Ishikawa (cell line): ENCODE measurements around the gene CRLF1.

Experiments
- CEBPB ChIP-seq: IDR thresholded peaks from 2 replicates; pipeline ENCODE4 v1.6.1; 2012
- CREB1 ChIP-seq: IDR thresholded peaks from 2 replicates; pipeline ENCODE4 v1.6.1; 2012; ENCODE audit warnings: low read depth
- EGR1 ChIP-seq: IDR thresholded peaks from 2 replicates; pipeline ENCODE4 v1.6.1; 2012
- EP300 ChIP-seq: IDR thresholded peaks from 2 replicates; pipeline ENCODE4 v1.6.1; 2012; ENCODE audit warnings: borderline replicate concordance
- FOXM1 ChIP-seq: IDR thresholded peaks from 2 replicates; pipeline ENCODE4 v1.6.1; 2012; ENCODE audit warnings: low read depth, borderline replicate concordance
- NFIC ChIP-seq: IDR thresholded peaks from 2 replicates; pipeline ENCODE4 v1.6.1; 2012
- RAD21 ChIP-seq: IDR thresholded peaks from 2 replicates; pipeline ENCODE4 v1.6.1; 2012; ENCODE audit warnings: low read depth
- TAF1 ChIP-seq: IDR thresholded peaks from 2 replicates; pipeline ENCODE4 v1.6.1; 2012; ENCODE audit warnings: low read depth, mild to moderate bottlenecking
- TCF12 ChIP-seq: IDR thresholded peaks from 2 replicates; pipeline ENCODE4 v1.6.1; 2012; ENCODE audit warnings: low read depth
- TEAD4 ChIP-seq: IDR thresholded peaks from 2 replicates; pipeline ENCODE4 v1.6.1; 2012
- YY1 ChIP-seq: IDR thresholded peaks from 2 replicates; pipeline ENCODE4 v1.6.1; 2012; ENCODE audit warnings: low read depth
- ZBTB7A ChIP-seq: IDR thresholded peaks from 2 replicates; pipeline ENCODE4 v1.6.1; 2012; ENCODE audit warnings: low read depth
- TF ChIP-seq, protein P1 (sequence below): IDR thresholded peaks from 2 replicates; pipeline ENCODE4 v1.6.1; 2012
- TF ChIP-seq, protein P2 (sequence below): IDR thresholded peaks from 2 replicates; pipeline ENCODE4 v1.6.1; 2012
- TF ChIP-seq, protein P3 (sequence below): IDR thresholded peaks from 2 replicates; pipeline ENCODE4 v1.6.1; 2012; ENCODE audit warnings: low read depth, mild to moderate bottlenecking

The CRLF1 gene

GRCh38 chr19:18562086-18562485, 44.5 kb downstream of the CRLF1 start:
- TF ChIP-seq EGR1 (no peak), NFIC (no peak), CEBPB (no peak), RAD21 (no peak), TCF12 (no peak), YY1 (no peak), EP300 (no peak)
- TF ChIP-seq, protein P1, sequence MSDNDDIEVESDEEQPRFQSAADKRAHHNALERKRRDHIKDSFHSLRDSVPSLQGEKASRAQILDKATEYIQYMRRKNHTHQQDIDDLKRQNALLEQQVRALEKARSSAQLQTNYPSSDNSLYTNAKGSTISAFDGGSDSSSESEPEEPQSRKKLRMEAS, result no peak
- TF ChIP-seq, protein P2, sequence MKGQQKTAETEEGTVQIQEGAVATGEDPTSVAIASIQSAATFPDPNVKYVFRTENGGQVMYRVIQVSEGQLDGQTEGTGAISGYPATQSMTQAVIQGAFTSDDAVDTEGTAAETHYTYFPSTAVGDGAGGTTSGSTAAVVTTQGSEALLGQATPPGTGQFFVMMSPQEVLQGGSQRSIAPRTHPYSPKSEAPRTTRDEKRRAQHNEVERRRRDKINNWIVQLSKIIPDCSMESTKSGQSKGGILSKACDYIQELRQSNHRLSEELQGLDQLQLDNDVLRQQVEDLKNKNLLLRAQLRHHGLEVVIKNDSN, result no peak

GRCh38 chr19:18559685-18560084, 46.9 kb downstream of the CRLF1 start:
- TF ChIP-seq, protein P1, result no peak
- no peak for TF ChIP-seq RAD21

- TF ChIP-seq TEAD4 (no peak), CREB1 (no peak), YY1 (no peak), ZBTB7A (no peak), EGR1 (no peak), NFIC (no peak), CEBPB (no peak), TAF1 (no peak), RAD21 (no peak), FOXM1 (no peak), EP300 (no peak), TCF12 (no peak)
- TF ChIP-seq, protein P1, result no peak
- TF ChIP-seq, protein P3, sequence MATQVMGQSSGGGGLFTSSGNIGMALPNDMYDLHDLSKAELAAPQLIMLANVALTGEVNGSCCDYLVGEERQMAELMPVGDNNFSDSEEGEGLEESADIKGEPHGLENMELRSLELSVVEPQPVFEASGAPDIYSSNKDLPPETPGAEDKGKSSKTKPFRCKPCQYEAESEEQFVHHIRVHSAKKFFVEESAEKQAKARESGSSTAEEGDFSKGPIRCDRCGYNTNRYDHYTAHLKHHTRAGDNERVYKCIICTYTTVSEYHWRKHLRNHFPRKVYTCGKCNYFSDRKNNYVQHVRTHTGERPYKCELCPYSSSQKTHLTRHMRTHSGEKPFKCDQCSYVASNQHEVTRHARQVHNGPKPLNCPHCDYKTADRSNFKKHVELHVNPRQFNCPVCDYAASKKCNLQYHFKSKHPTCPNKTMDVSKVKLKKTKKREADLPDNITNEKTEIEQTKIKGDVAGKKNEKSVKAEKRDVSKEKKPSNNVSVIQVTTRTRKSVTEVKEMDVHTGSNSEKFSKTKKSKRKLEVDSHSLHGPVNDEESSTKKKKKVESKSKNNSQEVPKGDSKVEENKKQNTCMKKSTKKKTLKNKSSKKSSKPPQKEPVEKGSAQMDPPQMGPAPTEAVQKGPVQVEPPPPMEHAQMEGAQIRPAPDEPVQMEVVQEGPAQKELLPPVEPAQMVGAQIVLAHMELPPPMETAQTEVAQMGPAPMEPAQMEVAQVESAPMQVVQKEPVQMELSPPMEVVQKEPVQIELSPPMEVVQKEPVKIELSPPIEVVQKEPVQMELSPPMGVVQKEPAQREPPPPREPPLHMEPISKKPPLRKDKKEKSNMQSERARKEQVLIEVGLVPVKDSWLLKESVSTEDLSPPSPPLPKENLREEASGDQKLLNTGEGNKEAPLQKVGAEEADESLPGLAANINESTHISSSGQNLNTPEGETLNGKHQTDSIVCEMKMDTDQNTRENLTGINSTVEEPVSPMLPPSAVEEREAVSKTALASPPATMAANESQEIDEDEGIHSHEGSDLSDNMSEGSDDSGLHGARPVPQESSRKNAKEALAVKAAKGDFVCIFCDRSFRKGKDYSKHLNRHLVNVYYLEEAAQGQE, result no peak
- TF ChIP-seq, protein P2, result no peak
These were observed 48.0 kb downstream of the CRLF1 start for GRCh38 chr19:18558604-18559003.

GRCh38 chr19:18558202-18558555, 48.4 kb downstream of the CRLF1 start:
- TF ChIP-seq TAF1, result no peak
- TF ChIP-seq, protein P3, result no peak
- no peak for TF ChIP-seq CREB1
- TF ChIP-seq FOXM1, result no peak
- TF ChIP-seq YY1, result no peak
- no peak for TF ChIP-seq ZBTB7A
- no peak for TF ChIP-seq TCF12

DNA sequence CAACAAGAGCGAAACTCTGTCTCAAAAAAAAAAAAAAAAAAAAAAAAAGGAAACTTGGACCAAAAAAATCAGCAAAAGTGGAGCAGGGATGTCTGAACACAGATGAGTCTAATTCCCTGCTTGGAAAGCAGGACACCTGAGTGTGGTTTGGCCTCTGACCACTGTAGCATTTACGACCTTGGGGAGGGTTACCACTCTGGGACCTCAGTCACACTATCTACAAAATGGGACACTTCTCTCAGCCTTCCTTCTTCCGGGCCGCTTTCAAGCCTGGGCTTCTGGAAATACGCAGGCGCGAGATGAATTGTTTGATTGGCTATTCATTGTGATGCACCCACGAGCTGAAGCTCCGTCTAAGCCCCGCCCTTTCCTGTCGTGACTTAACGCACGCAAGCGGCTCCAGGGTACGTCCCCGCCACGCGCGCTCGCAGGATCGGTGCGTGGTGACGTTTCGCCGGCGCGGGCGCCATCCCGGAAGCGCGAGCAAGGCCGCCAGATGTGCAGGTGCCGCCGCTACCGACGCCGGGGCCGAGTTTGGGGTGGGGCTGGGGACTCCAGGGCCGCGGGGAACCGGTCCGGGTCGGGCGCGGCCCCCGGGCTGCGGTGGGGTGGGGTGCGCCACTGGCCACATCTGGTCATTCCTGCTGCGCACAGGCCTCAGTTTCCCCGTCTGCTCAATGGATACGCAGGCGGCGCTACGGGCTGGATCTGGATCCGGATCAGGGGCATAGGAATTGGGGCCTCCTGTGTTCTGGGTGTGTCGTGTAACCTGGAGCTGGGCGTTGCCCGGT, 49.0 kb downstream of the CRLF1 start, which contains the start of gene KXD1:
Gene KXD1 (plus strand): TSS at position 460 of the 791 bp plus-strand sequence. CDS start 4,187 bp downstream, outside the sequence.
- TF ChIP-seq TCF12, result peak; percentile 49; the same call in 1 of the 2 replicates
- TF ChIP-seq TAF1, result no peak; the same call in 1 of the 2 replicates
- TF ChIP-seq, protein P2, result peak; percentile 43; the same call in 1 of the 2 replicates
- no peak for TF ChIP-seq EGR1
- TF ChIP-seq, protein P1, result peak; percentile 88
- TF ChIP-seq RAD21, result no peak
- no peak for TF ChIP-seq FOXM1
- peak; percentile 23; the same call in 1 of the 2 replicates for TF ChIP-seq EP300
- peak; percentile 67 for TF ChIP-seq YY1
- TF ChIP-seq CREB1, result peak; percentile 86
